Mucosa of descending colon (tissue), 3 donors: ENCODE measurements around the gene IKZF4. TPM values are rescaled to one million over a fixed set of nuclear protein-coding genes. Genes with fewer than 3 reads are reported as not detected.
"Not testable (repeated sequence)": the region's sequence is repeated elsewhere in the genome, so short reads cannot be mapped to it uniquely, and the experiment has no call there.

Source experiments
- ATAC-seq: fragments of 200-7000 bp; cut with Tn5 transposase; one replicate; pipeline ENCODE4 v1.9.1; 2020; ENCODE audit warnings: mild to moderate bottlenecking, moderate library complexity
- DNase-seq, 3 donors: peaks; one replicate each; pipeline ENCODE4 v3.0.0-alpha.2; 2020
- H3K36me3 ChIP-seq: fragments of 200-600 bp; one replicate; pipeline ENCODE4 v1.8.0; 2021; ENCODE audit warnings: low read depth, mild to moderate bottlenecking
- H3K4me1 ChIP-seq: fragments of 200-600 bp; one replicate; pipeline ENCODE4 v1.8.0; 2021; ENCODE audit warnings: low read depth, mild to moderate bottlenecking
- H3K4me3 ChIP-seq: fragments of 200-600 bp; one replicate; pipeline ENCODE4 v1.8.0; 2021; ENCODE audit warnings: mild to moderate bottlenecking
- H3K9me3 ChIP-seq: fragments of 200-600 bp; one replicate; pipeline ENCODE4 v1.8.0; 2021; ENCODE audit warnings: mild to moderate bottlenecking
- CTCF ChIP-seq: fragments of 200-600 bp; IDR thresholded peaks from one replicate; pipeline ENCODE4 v1.8.0; 2022; ENCODE audit warnings: antibody characterized with exemption, mild to moderate bottlenecking
- intact Hi-C, 2 donors: fragments of 100-400 bp; cut with DNase I in 1 of 2; cut with micrococcal nuclease in 1 of 2; formaldehyde crosslinking; loops; one replicate each; pipeline versions ENCODE4 v1.11.0 to v1.11.1; 2022; cut with DNase I, micrococcal nuclease
- total RNA-seq, 3 donors: library from RNA; stranded (reverse); fragmentation: NEBNext Ultra II Directional in 2 of 3; extraction: Animal tissue kit (Norgen Biotek cat#: 25700) in 2 of 3; gene quantifications; one replicate each; pipeline versions ENCODE4 v1.2.1 to v1.2.4, GENCODE V29; 2021 to 2023
- donor health status: DM: no; HTN: no; CAD: no; lungs with moderate emphysema.
- donor health status: DM: no; HTN: no; CAD: no.
- donor health status: DM: no; HTN: yes; CAD: no.

IKZF4 gene
- total RNA-seq, 3 donors from 2014 or later: 3.5 to 9.1 (median 7.2) TPM

- no peaks in the 10 kb centered on the region for H3K9me3 ChIP-seq
- H3K4me3 ChIP-seq: peak overlapping the region; percentile 94
- H3K36me3 ChIP-seq: peaks cover 7% of the 10 kb centered on the region
- DNase-seq (peak in 1 of 3 donors; percentile 60), ATAC-seq (peak; percentile 58)
- no peak for TF ChIP-seq CTCF
- H3K4me1 ChIP-seq: peaks cover 35% of the 10 kb centered on the region
- intact Hi-C loops: no loop called here
Observed at GRCh38 chr12:55974308-55974730, 46.5 kb upstream of the IKZF4 start.

- no peaks in the 10 kb centered on the region for H3K9me3 ChIP-seq
- DNase-seq (no peak), ATAC-seq (no peak)
- H3K36me3 ChIP-seq: peaks cover 6% of the 10 kb centered on the region
- no peak overlapping the region for H3K4me3 ChIP-seq
- TF ChIP-seq CTCF: no peak
- H3K4me1 ChIP-seq: peaks cover 31% of the 10 kb centered on the region
- intact Hi-C loops: no loop called here
Observed at GRCh38 chr12:55978393-55978792, 42.5 kb upstream of the IKZF4 start.

- H3K36me3 ChIP-seq: no peaks in the 10 kb centered on the region
- no peaks in the 10 kb centered on the region for H3K9me3 ChIP-seq
- ATAC-seq (no peak), DNase-seq (no peak)
- intact Hi-C loops: no loop called here
- peaks cover 31% of the 10 kb centered on the region for H3K4me1 ChIP-seq
- no peak for TF ChIP-seq CTCF
- H3K4me3 ChIP-seq: no peak overlapping the region
Observed at GRCh38 chr12:55979069-55979468, 41.8 kb upstream of the IKZF4 start.

GRCh38 chr12:55981882-55982281 is 39.0 kb upstream of the IKZF4 start:
- H3K4me3 ChIP-seq, H3K4me1 ChIP-seq, DNase-seq, H3K9me3 ChIP-seq, H3K36me3 ChIP-seq, ATAC-seq, intact Hi-C loops: not testable (repeated sequence)

- no peaks in the 10 kb centered on the region for H3K36me3 ChIP-seq
Observed at GRCh38 chr12:55982319-55982936, 38.4 kb upstream of the IKZF4 start.

More at GRCh38 chr12:55982319-55982936, 38.4 kb upstream of the IKZF4 start:
- intact Hi-C loops: no loop called here
- Histone ChIP-seq H3K9me3 (no peaks in the 10 kb centered on the region), H3K4me1 (peaks cover 4% of the 10 kb centered on the region), H3K4me3 (no peak overlapping the region)
- no peak for TF ChIP-seq CTCF
- no peak for ATAC-seq
- DNase-seq: no peak
